Measurements from ENCODE around the gene KIAA0232. TPM values are rescaled to one million over a fixed set of nuclear protein-coding genes. Genes with fewer than 3 reads are reported as not detected.
"Not testable (repeated sequence)": the region's sequence is repeated elsewhere in the genome, so short reads cannot be mapped to it uniquely, and the experiment has no call there.

Gene KIAA0232
- total and polyA plus RNA-seq, 9 of the 15 experiments (the other 6 are each of a cell fraction or from before 2014, with no cell fraction given): 3.5 to 17.4 (median 13.0) TPM

- H3K4me2 ChIP-seq (ENCODE audit: insufficient read depth, low read length); H3K9me3 ChIP-seq (replicated peaks; ENCODE audit: control insufficient read depth, insufficient read depth, low read depth, low read length); FAIRE-seq; H3K27me3 ChIP-seq (ENCODE audit: control insufficient read depth in 2 of 2, insufficient read depth in 2 of 2, low read length in 2 of 2); CTCF ChIA-PET (ENCODE audit: low intra/inter-chr PET ratio); H3K4me3 ChIP-seq; in situ Hi-C loops (cut with MboI); DNase-seq (ENCODE audit: extremely low read depth in 1 of 4, low spot score in 3 of 4); H3K9ac ChIP-seq (ENCODE audit: insufficient read depth in 1 of 2, low read depth in 2 of 2, low read length in 2 of 2); H3K27ac ChIP-seq (ENCODE audit: extremely low read depth, low read depth, low read length); BruUV-seq (replicated peaks); ATAC-seq; H2AFZ ChIP-seq (ENCODE audit: low read depth, low read length); intact Hi-C loops (cut with micrococcal nuclease); H3K9me1 ChIP-seq (ENCODE audit: control insufficient read depth, insufficient read depth, low read length): not testable (repeated sequence)
- Histone ChIP-seq H4K20me1 (replicated peaks; ENCODE audit: control insufficient read depth, insufficient read depth, low read length) (peaks cover 26% of the 10 kb centered on the region), H3K4me1 (replicated peaks in 1 of 2; ENCODE audit: control insufficient read depth in 2 of 2, insufficient read depth in 2 of 2, low read length in 2 of 2) (peaks cover 3 to 12% of the 10 kb centered on the region in 2 experiments; a peak in 3 of 5 replicates), H3K79me2 (ENCODE audit: control insufficient read depth, insufficient read depth, low read length) (peaks cover 96% of the 10 kb centered on the region), H3K36me3 (ENCODE audit: control insufficient read depth, insufficient read depth, low read length) (peaks cover 47% of the 10 kb centered on the region)
- peak; percentile 54; the same call in 1 of the 2 replicates for TF ChIP-seq ZNF121 (CRISPR knock-in tag; conservative IDR thresholded peaks at IDR 0.05)
- 92% methylated on average over 4 of the region's 4 CpGs for WGBS (ENCODE audit: insufficient coverage, low coverage, missing lambda C conversion rate)
- POLR2A ChIA-PET: interaction anchor here (0.5 to 5.3 kb wide), 4 partner anchors 9 to 1125 kb away, joined by 3 to 46 read pairs (median 12); no protein-coding TSS in a partner anchor
Observed at GRCh38 chr4:6797368-6797767, 14.8 kb downstream of the KIAA0232 start.

DNA sequence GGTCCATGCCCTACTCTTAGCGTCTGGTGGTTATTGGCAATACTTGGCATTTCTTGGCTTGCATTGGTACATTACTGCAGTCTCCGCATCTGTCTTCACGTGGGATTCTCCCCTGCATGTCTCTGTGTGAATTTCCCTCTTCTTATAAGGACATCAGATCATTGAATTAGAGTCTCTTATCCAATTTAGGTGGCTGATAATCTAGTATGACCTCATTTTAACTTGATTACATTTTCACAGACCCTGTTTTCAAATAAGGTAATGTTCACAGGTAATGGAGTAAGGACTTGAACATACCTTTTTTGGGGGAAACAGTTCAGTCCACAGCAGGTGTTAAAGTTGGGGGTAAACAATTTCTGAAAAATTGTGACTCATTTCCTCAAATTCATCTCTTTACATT lies 16.6 kb downstream of the KIAA0232 start:
- Histone ChIP-seq H3K27me3 (ENCODE audit: control insufficient read depth in 2 of 2, insufficient read depth in 2 of 2, low read length in 2 of 2) (no peaks in the 10 kb centered on the region), H3K9me3 (replicated peaks; ENCODE audit: control insufficient read depth, insufficient read depth, low read depth, low read length) (no peaks in the 10 kb centered on the region), H4K20me1 (replicated peaks; ENCODE audit: control insufficient read depth, insufficient read depth, low read length) (peaks cover 20% of the 10 kb centered on the region), H3K36me3 (ENCODE audit: control insufficient read depth, insufficient read depth, low read length) (peaks cover 52% of the 10 kb centered on the region), H3K4me1 (replicated peaks in 1 of 2; ENCODE audit: control insufficient read depth in 2 of 2, insufficient read depth in 2 of 2, low read length in 2 of 2) (peaks cover 3 to 5% of the 10 kb centered on the region in 2 experiments; a peak in 3 of 5 replicates), H3K9ac (ENCODE audit: insufficient read depth in 1 of 2, low read depth in 2 of 2, low read length in 2 of 2) (no peak overlapping the region), H3K4me3 (no peak overlapping the region), H3K79me2 (ENCODE audit: control insufficient read depth, insufficient read depth, low read length) (peaks cover 95% of the 10 kb centered on the region), H3K9me1 (ENCODE audit: control insufficient read depth, insufficient read depth, low read length) (peaks cover 5% of the 10 kb centered on the region), H3K4me2 (ENCODE audit: insufficient read depth, low read length) (no peak overlapping the region), H2AFZ (ENCODE audit: low read depth, low read length) (no peak overlapping the region), H3K27ac (ENCODE audit: extremely low read depth, low read depth, low read length) (0 out of 3 replicates have a peak overlapping the region, but pooled peaks have one; percentile 13)
- no peak for FAIRE-seq
- in situ Hi-C loops (cut with MboI) (no loop called here), intact Hi-C loops (cut with micrococcal nuclease) (no loop called here)
- no peak for DNase-seq (ENCODE audit: extremely low read depth in 1 of 4, low spot score in 3 of 4)
- CTCF ChIA-PET (ENCODE audit: low intra/inter-chr PET ratio): no interaction called here
- 87% methylated on average over 3 of the region's 3 CpGs for WGBS (ENCODE audit: insufficient coverage, low coverage, missing lambda C conversion rate)
- POLR2A ChIA-PET: interaction anchor here (5.3 kb wide), 1 partner anchor 13 kb away, joined by 46 read pairs; no protein-coding TSS in a partner anchor
- BruUV-seq (replicated peaks): no TSS peak
- ATAC-seq: no peak
- TF ChIP-seq MECOM (CRISPR knock-in tag; IDR thresholded peaks at IDR 0.05): no peak
- TF ChIP-seq ZNF175 (CRISPR knock-in tag; IDR thresholded peaks at IDR 0.05; ENCODE audit: low read depth): no peak
- no peak for TF ChIP-seq SIN3A (IDR thresholded peaks at IDR 0.05; ENCODE audit: borderline replicate concordance in 2 of 2, control insufficient read depth in 1 of 2, low read depth in 2 of 2, low read length in 2 of 2)
- no peak for TF ChIP-seq RUNX1 (IDR thresholded peaks at IDR 0.05; ENCODE audit: low read depth)
- TF ChIP-seq TEAD4 (IDR thresholded peaks at IDR 0.05; ENCODE audit: low read length): no peak
- no peak for TF ChIP-seq TEAD4 (CRISPR knock-in tag; IDR thresholded peaks at IDR 0.05; ENCODE audit: borderline replicate concordance)
- TF ChIP-seq ARHGAP35 (IDR thresholded peaks at IDR 0.05; ENCODE audit: partially characterized antibody): no peak
- TF ChIP-seq GTF2E2 (tag; IDR thresholded peaks at IDR 0.05): no peak
- no peak for TF ChIP-seq PCBP1 (IDR thresholded peaks at IDR 0.05; ENCODE audit: low read depth, low read length, poor library complexity, severe bottlenecking)
- TF ChIP-seq DPF2 (IDR thresholded peaks at IDR 0.05): no peak
- no peak for TF ChIP-seq SMAD1 (IDR thresholded peaks at IDR 0.05; ENCODE audit: low read depth, low read length, partially characterized antibody)

All from K562 (cell line).